Activated T-helper 17 cell treated with anti-CD3 and anti-CD28 coated beads, Interleukin-2, amount 50 U/mL, for 72 hours (primary cell): ENCODE results near the gene TSPAN1. TPM values are rescaled to one million over a fixed set of nuclear protein-coding genes. Genes with fewer than 3 reads are reported as not detected.
A peak's percentile ranks its signal among the peaks of the same experiment; 100 is the strongest.

ENCODE experiments used
- ATAC-seq: fragments of 150-1000 bp; cut with Tn5 transposase; replicated peaks from 2 replicates; pipeline ENCODE4 v1.10.0; 2021; ENCODE audit warnings: mild to moderate bottlenecking, moderate library complexity
- H3K27ac Mint-ChIP-seq: one replicate; pipeline ENCODE4 v1.8.0; 2022; ENCODE audit warnings: mixed read lengths
- H3K27me3 Mint-ChIP-seq: one replicate; pipeline ENCODE4 v1.8.0; 2022; ENCODE audit warnings: mixed read lengths
- H3K36me3 Mint-ChIP-seq: one replicate; pipeline ENCODE4 v1.8.0; 2022; ENCODE audit warnings: low read depth, mild to moderate bottlenecking, mixed read lengths
- H3K4me1 Mint-ChIP-seq: one replicate; pipeline ENCODE4 v1.8.0; 2022; ENCODE audit warnings: mixed read lengths
- H3K4me3 Mint-ChIP-seq: one replicate; pipeline ENCODE4 v1.8.0; 2022; ENCODE audit warnings: mild to moderate bottlenecking, mixed read lengths
- H3K9me3 Mint-ChIP-seq: one replicate; pipeline ENCODE4 v1.8.0; 2022; ENCODE audit warnings: mixed read lengths
- total RNA-seq, 2 donors: library from RNA; stranded (reverse); gene quantifications; one replicate each; pipeline ENCODE4 v1.2.3, GENCODE V29; 2022

The TSPAN1 gene
- total RNA-seq, 2 donors from 2014 or later = not detected

DNA sequence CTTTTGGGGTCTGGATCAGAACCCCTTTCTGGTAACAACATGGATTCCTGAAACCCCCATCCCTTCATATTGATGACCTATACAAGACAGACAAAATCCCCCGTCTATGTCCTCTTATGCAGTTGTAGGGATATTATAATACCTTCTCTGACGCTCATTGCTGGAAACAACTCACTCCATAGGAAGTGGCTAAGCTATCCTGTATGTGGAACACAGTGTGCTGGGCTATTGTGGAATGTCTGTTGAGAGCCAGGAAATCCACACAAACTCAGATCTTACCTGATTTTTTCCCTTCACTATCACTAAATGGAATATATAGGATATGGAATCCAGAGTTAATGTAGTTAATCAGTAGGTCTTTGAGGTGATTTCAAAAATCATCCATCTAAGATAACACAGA is 24.8 kb upstream of the TSPAN1 start:
- no peaks in the 10 kb centered on the region for H3K9me3 Mint-ChIP-seq
- ATAC-seq = no peak
- no peak overlapping the region for H3K4me3 Mint-ChIP-seq
- no peaks in the 10 kb centered on the region for H3K36me3 Mint-ChIP-seq
- H3K4me1 Mint-ChIP-seq = no peaks in the 10 kb centered on the region
- no peaks in the 10 kb centered on the region for H3K27me3 Mint-ChIP-seq
- no peak overlapping the region for H3K27ac Mint-ChIP-seq

GRCh38 chr1:46152016-46152415 is 22.9 kb upstream of the TSPAN1 start:
- H3K9me3 Mint-ChIP-seq = no peaks in the 10 kb centered on the region
- no peak overlapping the region for H3K4me3 Mint-ChIP-seq
- no peaks in the 10 kb centered on the region for H3K27me3 Mint-ChIP-seq

GRCh38 chr1:46153228-46153627 is 21.7 kb upstream of the TSPAN1 start:
- Mint-ChIP-seq H3K4me3 (no peak overlapping the region), H3K27me3 (no peaks in the 10 kb centered on the region), H3K9me3 (no peaks in the 10 kb centered on the region), H3K36me3 (no peaks in the 10 kb centered on the region), H3K27ac (no peak overlapping the region), H3K4me1 (no peaks in the 10 kb centered on the region)
- no peak for ATAC-seq

More at GRCh38 chr1:46152016-46152415, 22.9 kb upstream of the TSPAN1 start:
- no peak for ATAC-seq
- Mint-ChIP-seq H3K27ac (no peak overlapping the region), H3K4me1 (no peaks in the 10 kb centered on the region), H3K36me3 (no peaks in the 10 kb centered on the region)

DNA sequence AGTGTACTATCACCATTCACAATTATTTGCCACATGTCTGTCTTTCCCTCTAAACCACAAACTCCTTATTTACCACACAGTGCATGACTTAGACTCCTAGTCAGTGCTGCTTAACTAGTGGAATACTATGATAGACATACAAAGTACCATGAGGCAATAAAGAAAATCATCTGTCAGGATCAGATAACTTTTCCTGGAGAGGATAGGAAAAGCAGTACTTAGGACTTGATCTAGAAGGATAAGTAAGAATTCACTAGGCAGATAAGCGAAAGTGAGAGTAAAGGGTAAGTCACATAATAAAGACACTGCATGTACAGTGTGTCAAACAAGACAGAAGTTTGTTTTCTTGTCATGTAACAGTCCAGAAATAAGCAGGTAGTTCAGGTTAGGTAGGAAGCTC is 21.2 kb upstream of the TSPAN1 start:
- H3K4me1 Mint-ChIP-seq = no peaks in the 10 kb centered on the region
- no peaks in the 10 kb centered on the region for H3K27me3 Mint-ChIP-seq
- H3K36me3 Mint-ChIP-seq = no peaks in the 10 kb centered on the region
- no peak overlapping the region for H3K27ac Mint-ChIP-seq
- no peaks in the 10 kb centered on the region for H3K9me3 Mint-ChIP-seq
- no peak for ATAC-seq
- no peak overlapping the region for H3K4me3 Mint-ChIP-seq

- Mint-ChIP-seq H3K4me3 (no peak overlapping the region), H3K4me1 (no peaks in the 10 kb centered on the region), H3K36me3 (no peaks in the 10 kb centered on the region), H3K27ac (no peak overlapping the region), H3K27me3 (no peaks in the 10 kb centered on the region), H3K9me3 (no peaks in the 10 kb centered on the region)
- no peak for ATAC-seq
Observed at GRCh38 chr1:46157916-46158311, 17.0 kb upstream of the TSPAN1 start.

DNA sequence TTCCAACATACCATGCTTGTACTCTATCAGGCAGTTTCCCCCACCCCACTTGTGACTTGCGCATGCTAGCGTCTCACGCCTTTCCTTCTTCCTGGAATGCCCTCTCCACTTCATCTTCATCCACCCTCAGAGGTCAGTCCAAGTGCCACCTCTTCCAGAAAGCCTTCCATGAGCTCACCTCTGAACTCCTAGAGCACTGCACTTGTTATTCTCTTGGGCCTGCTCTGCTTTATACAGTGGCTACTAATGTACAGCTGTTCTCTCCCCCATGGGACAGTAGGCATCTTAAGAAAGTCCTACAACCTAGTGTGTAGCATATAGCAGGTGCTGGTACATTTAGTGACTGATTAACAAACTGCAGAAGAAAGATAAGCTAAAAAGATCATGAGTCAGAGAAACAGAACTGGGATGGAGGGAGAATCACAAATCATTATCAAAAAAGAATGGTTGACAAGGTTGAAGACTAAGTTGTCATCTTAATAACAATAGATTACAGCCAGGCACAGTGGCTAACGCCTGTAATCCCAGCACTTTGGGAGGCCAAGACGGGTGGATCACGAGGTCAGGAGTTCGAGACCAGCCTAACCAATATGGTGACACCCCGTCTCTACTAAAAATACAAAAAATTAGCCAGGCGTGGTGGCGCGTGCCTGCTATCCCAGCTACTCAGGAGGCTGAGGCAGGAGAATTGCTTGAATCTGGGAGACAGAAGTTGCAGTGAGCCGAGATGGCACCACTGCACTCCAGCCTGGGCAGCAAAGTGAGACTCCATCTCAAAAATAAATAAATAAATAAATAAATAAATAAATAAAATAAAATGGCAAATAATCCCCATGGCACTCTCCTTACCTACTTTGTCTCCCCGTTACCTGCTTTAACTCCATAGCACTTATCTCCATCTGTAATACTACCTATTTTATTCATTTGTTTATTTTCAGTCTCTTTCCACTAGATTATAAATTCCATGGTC is 16.3 kb upstream of the TSPAN1 start:
- no peaks in the 10 kb centered on the region for H3K27me3 Mint-ChIP-seq
- no peak overlapping the region for H3K27ac Mint-ChIP-seq
- H3K4me1 Mint-ChIP-seq = no peaks in the 10 kb centered on the region
- no peaks in the 10 kb centered on the region for H3K9me3 Mint-ChIP-seq
- no peaks in the 10 kb centered on the region for H3K36me3 Mint-ChIP-seq
- ATAC-seq = no peak
- H3K4me3 Mint-ChIP-seq = no peak overlapping the region

GRCh38 chr1:46159516-46159915 is 15.4 kb upstream of the TSPAN1 start:
- no peak overlapping the region for H3K27ac Mint-ChIP-seq
- no peak for ATAC-seq
- H3K4me3 Mint-ChIP-seq = no peak overlapping the region
- H3K27me3 Mint-ChIP-seq = no peaks in the 10 kb centered on the region
- H3K36me3 Mint-ChIP-seq = no peaks in the 10 kb centered on the region
- no peaks in the 10 kb centered on the region for H3K4me1 Mint-ChIP-seq
- H3K9me3 Mint-ChIP-seq = no peaks in the 10 kb centered on the region

GRCh38 chr1:46160212-46160611 is 14.7 kb upstream of the TSPAN1 start:
- H3K36me3 Mint-ChIP-seq = no peaks in the 10 kb centered on the region
- no peaks in the 10 kb centered on the region for H3K4me1 Mint-ChIP-seq
- H3K9me3 Mint-ChIP-seq = no peaks in the 10 kb centered on the region
- H3K4me3 Mint-ChIP-seq = no peak overlapping the region
- ATAC-seq = no peak
- H3K27me3 Mint-ChIP-seq = no peaks in the 10 kb centered on the region
- H3K27ac Mint-ChIP-seq = no peak overlapping the region

DNA sequence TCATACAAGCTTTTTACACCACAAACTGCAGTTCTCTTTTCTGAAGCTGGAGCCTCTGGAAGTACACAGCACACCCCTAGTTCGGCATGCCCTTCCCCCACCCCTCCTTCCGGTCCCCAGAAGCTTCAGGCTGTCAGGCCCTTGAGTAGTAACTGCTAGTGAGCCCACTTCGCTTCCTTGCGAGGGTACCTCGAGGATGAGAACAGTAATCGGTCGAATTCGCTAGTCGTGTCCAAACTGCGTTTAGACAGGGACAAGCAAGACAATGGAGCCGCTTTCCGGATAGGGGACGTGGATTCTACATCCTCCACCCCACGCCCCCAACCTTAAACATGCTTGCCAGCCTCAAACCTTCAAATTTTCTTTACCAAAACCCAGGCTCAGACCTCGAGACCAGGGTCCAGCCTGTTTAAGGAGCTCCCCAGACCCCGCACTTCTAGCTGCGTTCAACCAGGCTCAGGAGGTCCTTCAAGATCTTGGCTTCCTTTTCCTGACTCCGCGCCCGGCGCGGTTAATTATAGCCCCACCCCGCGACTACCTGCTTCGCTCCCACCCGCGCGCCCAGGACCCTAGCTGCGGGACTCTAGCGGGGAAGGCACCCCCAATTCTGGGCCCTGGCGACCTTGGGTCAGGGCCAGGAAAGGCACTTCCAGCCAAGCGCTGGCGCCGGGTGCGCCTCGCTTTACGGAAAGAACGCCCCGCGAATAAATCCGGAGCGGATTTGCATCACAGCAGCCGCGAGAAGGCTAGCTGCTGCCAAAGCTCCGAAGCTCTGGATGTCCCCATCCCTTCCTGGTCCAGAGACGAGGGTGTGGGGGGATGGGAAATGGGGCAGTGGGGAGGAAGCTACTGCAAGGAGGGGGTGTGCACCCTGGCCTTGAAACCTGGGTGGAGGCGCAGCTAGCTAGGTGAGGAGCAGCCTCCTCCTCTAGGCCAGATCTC is 8.1 kb upstream of the TSPAN1 start:
- Mint-ChIP-seq H3K4me3 (peak overlapping the region; percentile 87), H3K9me3 (no peaks in the 10 kb centered on the region), H3K36me3 (no peaks in the 10 kb centered on the region), H3K4me1 (no peaks in the 10 kb centered on the region), H3K27ac (peak overlapping the region; percentile 89), H3K27me3 (peaks cover 3% of the 10 kb centered on the region)
- peak; percentile 76 for ATAC-seq

GRCh38 chr1:46168477-46168876 is 6.4 kb upstream of the TSPAN1 start:
- H3K4me1 Mint-ChIP-seq = no peaks in the 10 kb centered on the region
- no peak overlapping the region for H3K27ac Mint-ChIP-seq
- H3K9me3 Mint-ChIP-seq = no peaks in the 10 kb centered on the region
- no peaks in the 10 kb centered on the region for H3K36me3 Mint-ChIP-seq
- H3K4me3 Mint-ChIP-seq = peak overlapping the region; percentile 87
- peaks cover 10% of the 10 kb centered on the region for H3K27me3 Mint-ChIP-seq
- ATAC-seq = no peak

DNA sequence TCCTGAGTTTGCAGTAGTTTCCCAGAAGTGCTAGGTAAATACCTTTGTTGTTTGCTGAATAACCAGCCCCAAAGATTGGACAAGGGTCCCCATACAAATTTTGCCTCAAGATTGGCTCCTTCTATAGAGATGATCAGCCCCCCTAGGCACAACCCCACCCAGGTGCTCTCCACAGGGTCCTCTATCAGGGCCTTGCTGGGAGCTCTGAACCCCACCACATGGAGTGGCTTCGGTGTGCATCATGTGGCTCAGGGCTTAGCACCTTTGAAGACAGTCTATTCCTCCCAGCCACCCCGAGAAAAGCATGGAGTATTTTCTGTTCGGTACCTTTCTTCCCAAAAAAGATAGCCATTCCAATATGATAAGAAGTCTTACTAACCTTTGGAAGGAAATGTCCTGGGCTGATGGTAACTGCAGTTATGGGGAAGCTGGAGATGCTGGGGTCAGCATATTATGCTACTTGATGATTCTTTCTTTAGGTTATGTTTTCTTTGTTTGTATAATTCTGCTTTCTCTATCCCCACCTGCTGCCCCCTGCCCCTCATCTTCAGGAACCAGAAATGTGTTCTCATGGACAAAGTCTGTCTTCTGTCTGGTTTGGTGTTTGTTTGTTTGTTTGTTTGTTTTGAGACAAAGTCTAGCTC is 5.0 kb upstream of the TSPAN1 start:
- Mint-ChIP-seq H3K4me3 (no peak overlapping the region), H3K27me3 (peaks cover 10% of the 10 kb centered on the region), H3K27ac (no peak overlapping the region), H3K36me3 (no peaks in the 10 kb centered on the region), H3K9me3 (no peaks in the 10 kb centered on the region), H3K4me1 (no peaks in the 10 kb centered on the region)
- no peak for ATAC-seq

GRCh38 chr1:46171351-46171750 is 3.5 kb upstream of the TSPAN1 start:
- no peaks in the 10 kb centered on the region for H3K9me3 Mint-ChIP-seq
- H3K27me3 Mint-ChIP-seq = peaks cover 10% of the 10 kb centered on the region
- H3K27ac Mint-ChIP-seq = no peak overlapping the region
- H3K36me3 Mint-ChIP-seq = no peaks in the 10 kb centered on the region
- H3K4me3 Mint-ChIP-seq = no peak overlapping the region
- H3K4me1 Mint-ChIP-seq = no peaks in the 10 kb centered on the region
- ATAC-seq = no peak

DNA sequence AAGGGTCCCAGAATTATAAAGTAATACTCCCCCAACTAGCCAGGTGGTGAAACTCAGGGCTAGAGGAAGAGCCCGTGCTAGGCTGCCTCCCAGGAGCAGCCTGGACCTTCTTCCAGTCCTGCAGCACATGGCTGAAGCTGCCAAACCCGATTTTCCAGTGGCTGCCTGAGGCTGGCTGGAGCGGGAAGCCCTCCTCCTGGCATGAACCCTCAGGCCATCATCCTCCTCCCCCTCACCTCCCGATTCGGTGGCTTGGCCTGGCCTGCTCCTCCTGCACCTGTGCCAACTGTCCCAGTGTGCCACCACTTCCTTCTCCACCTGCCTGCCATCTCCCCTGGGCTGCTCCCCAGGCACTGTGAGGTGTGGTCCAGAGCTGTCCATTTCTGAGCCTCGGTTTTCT is 3.0 kb upstream of the TSPAN1 start:
- H3K27ac Mint-ChIP-seq = no peak overlapping the region
- H3K4me3 Mint-ChIP-seq = no peak overlapping the region
- no peak for ATAC-seq
- no peaks in the 10 kb centered on the region for H3K36me3 Mint-ChIP-seq
- H3K9me3 Mint-ChIP-seq = no peaks in the 10 kb centered on the region
- H3K4me1 Mint-ChIP-seq = no peaks in the 10 kb centered on the region
- H3K27me3 Mint-ChIP-seq = peaks cover 10% of the 10 kb centered on the region

GRCh38 chr1:46172321-46172720 is 2.6 kb upstream of the TSPAN1 start:
- no peaks in the 10 kb centered on the region for H3K36me3 Mint-ChIP-seq
- H3K4me3 Mint-ChIP-seq = no peak overlapping the region
- H3K9me3 Mint-ChIP-seq = no peaks in the 10 kb centered on the region
- peaks cover 10% of the 10 kb centered on the region for H3K27me3 Mint-ChIP-seq
- no peak for ATAC-seq
- H3K4me1 Mint-ChIP-seq = no peaks in the 10 kb centered on the region
- H3K27ac Mint-ChIP-seq = no peak overlapping the region
